ENCODE results near the gene M1AP.
A peak's percentile ranks its signal among the peaks of the same experiment; 100 is the strongest.

Gene M1AP

GRCh38 chr2:74571058-74571457 lies 77.1 kb downstream of the M1AP start:
- peak overlapping the region; percentile 49 for H3K4me2 ChIP-seq (ENCODE audit: low read length)
- H3K27ac ChIP-seq (ENCODE audit: low read depth, low read length) = peak overlapping the region; percentile 13; the same call in 1 of the 2 replicates
- no peaks in the 10 kb centered on the region for H3K9me2 ChIP-seq (replicated peaks; ENCODE audit: control insufficient read depth, low read length)
- no peaks in the 10 kb centered on the region for H3K79me2 ChIP-seq (ENCODE audit: control insufficient read depth, low read length)
- no peak for TF ChIP-seq EZH2phosphoT487 (IDR thresholded peaks at IDR 0.05; ENCODE audit: borderline replicate concordance, low read length)
- TF ChIP-seq CTCF (IDR thresholded peaks at IDR 0.05; ENCODE audit: low read depth, low read length, poor library complexity, severe bottlenecking) = no peak
- no peaks in the 10 kb centered on the region for H3K36me3 ChIP-seq (ENCODE audit: control insufficient read depth, low read length)
- H3K4me3 ChIP-seq (ENCODE audit: low read length) = peak overlapping the region; percentile 17; the same call in 1 of the 2 replicates
- peaks cover 43% of the 10 kb centered on the region for H3K4me1 ChIP-seq (ENCODE audit: control insufficient read depth, low read length)
- no peaks in the 10 kb centered on the region for H3K9me3 ChIP-seq (ENCODE audit: control insufficient read depth, insufficient read depth, low read length)
- no peaks in the 10 kb centered on the region for H4K20me1 ChIP-seq (ENCODE audit: control insufficient read depth, insufficient read depth, low read depth, low read length)
- H3F3A ChIP-seq (ENCODE audit: control insufficient read depth, insufficient read depth) = peaks cover 11% of the 10 kb centered on the region; the same call in 1 of the 2 replicates
- H3K27me3 ChIP-seq (ENCODE audit: control insufficient read depth, low read length) = no peaks in the 10 kb centered on the region; the same call in 1 of the 2 replicates

DNA sequence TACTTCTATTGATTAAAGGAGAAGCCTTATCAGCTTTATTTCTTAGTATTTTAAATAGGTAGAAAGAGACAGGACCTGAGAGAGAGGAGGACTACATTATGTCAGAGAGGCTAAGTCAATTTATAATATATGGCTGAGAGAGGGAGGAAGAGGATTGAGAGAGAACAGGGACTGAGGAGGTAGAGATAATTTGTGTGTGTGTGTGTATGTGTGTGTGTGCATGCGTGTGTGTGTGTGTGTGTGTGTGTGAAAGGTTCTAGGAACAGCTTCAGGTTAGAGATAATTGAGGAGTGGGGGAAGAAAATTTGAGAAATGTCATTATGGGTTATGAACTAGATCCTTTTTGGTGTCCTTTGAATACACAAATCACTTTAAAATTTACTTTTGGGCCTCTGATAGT lies 78.4 kb downstream of the M1AP start:
- Histone ChIP-seq H3F3A (ENCODE audit: control insufficient read depth, insufficient read depth) (peaks cover 8% of the 10 kb centered on the region; the same call in 1 of the 2 replicates), H3K27me3 (ENCODE audit: control insufficient read depth, low read length) (no peaks in the 10 kb centered on the region; the same call in 1 of the 2 replicates), H4K20me1 (ENCODE audit: control insufficient read depth, insufficient read depth, low read depth, low read length) (no peaks in the 10 kb centered on the region), H3K27ac (ENCODE audit: low read depth, low read length) (no peak overlapping the region), H3K36me3 (ENCODE audit: control insufficient read depth, low read length) (no peaks in the 10 kb centered on the region), H3K4me3 (ENCODE audit: low read length) (no peak overlapping the region), H3K9me2 (replicated peaks; ENCODE audit: control insufficient read depth, low read length) (no peaks in the 10 kb centered on the region), H3K79me2 (ENCODE audit: control insufficient read depth, low read length) (no peaks in the 10 kb centered on the region), H3K9me3 (ENCODE audit: control insufficient read depth, insufficient read depth, low read length) (no peaks in the 10 kb centered on the region), H3K4me1 (ENCODE audit: control insufficient read depth, low read length) (peaks cover 40% of the 10 kb centered on the region), H3K4me2 (ENCODE audit: low read length) (no peak overlapping the region)
- TF ChIP-seq CTCF (IDR thresholded peaks at IDR 0.05; ENCODE audit: low read depth, low read length, poor library complexity, severe bottlenecking) (no peak), EZH2phosphoT487 (IDR thresholded peaks at IDR 0.05; ENCODE audit: borderline replicate concordance, low read length) (no peak)

- no peak overlapping the region for H3K27ac ChIP-seq (ENCODE audit: low read depth, low read length)
Measured at GRCh38 chr2:74567881-74568280, 80.2 kb downstream of the M1AP start.

More at GRCh38 chr2:74567881-74568280, 80.2 kb downstream of the M1AP start:
- Histone ChIP-seq H3K79me2 (ENCODE audit: control insufficient read depth, low read length) (no peaks in the 10 kb centered on the region), H3K4me1 (ENCODE audit: control insufficient read depth, low read length) (peaks cover 24% of the 10 kb centered on the region), H3K4me2 (ENCODE audit: low read length) (no peak overlapping the region), H3K27me3 (ENCODE audit: control insufficient read depth, low read length) (peaks cover 4% of the 10 kb centered on the region; the same call in 1 of the 2 replicates), H3F3A (ENCODE audit: control insufficient read depth, insufficient read depth) (no peaks in the 10 kb centered on the region), H3K9me3 (ENCODE audit: control insufficient read depth, insufficient read depth, low read length) (no peaks in the 10 kb centered on the region), H3K36me3 (ENCODE audit: control insufficient read depth, low read length) (no peaks in the 10 kb centered on the region), H3K9me2 (replicated peaks; ENCODE audit: control insufficient read depth, low read length) (no peaks in the 10 kb centered on the region), H4K20me1 (ENCODE audit: control insufficient read depth, insufficient read depth, low read depth, low read length) (no peaks in the 10 kb centered on the region), H3K4me3 (ENCODE audit: low read length) (no peak overlapping the region)
- TF ChIP-seq EZH2phosphoT487 (IDR thresholded peaks at IDR 0.05; ENCODE audit: borderline replicate concordance, low read length) = no peak
- TF ChIP-seq CTCF (IDR thresholded peaks at IDR 0.05; ENCODE audit: low read depth, low read length, poor library complexity, severe bottlenecking) = no peak
